Parathyroid adenoma (tissue), 2 donors: ENCODE results near the gene ATP2B2.

Experiments used
- H2AFZ ChIP-seq: fragments of 300-600 bp; sonication (generic); one replicate; pipeline ENCODE4 v1.7.0; 2017; ENCODE audit warnings: antibody characterized with exemption, mild to moderate bottlenecking
- H3K27ac ChIP-seq: fragments of 300-600 bp; sonication (generic); one replicate; pipeline ENCODE4 v1.7.0; 2017
- H3K27me3 ChIP-seq: fragments of 300-600 bp; sonication (generic); one replicate; pipeline ENCODE4 v1.7.0; 2017; ENCODE audit warnings: low read length; ENCODE audit not compliant: control insufficient read depth, insufficient read depth
- H3K36me3 ChIP-seq: fragments of 300-600 bp; sonication (generic); one replicate; pipeline ENCODE4 v1.7.0; 2017; ENCODE audit warnings: low read length; ENCODE audit not compliant: control insufficient read depth, insufficient read depth
- H3K4me1 ChIP-seq: fragments of 300-600 bp; sonication (generic); one replicate; pipeline ENCODE4 v1.7.0; 2017; ENCODE audit warnings: control low read depth
- H3K4me2 ChIP-seq: fragments of 300-600 bp; sonication (generic); one replicate; pipeline ENCODE4 v1.7.0; 2017; ENCODE audit warnings: low read length
- H3K4me3 ChIP-seq: fragments of 300-600 bp; sonication (generic); one replicate; pipeline ENCODE4 v1.7.0; 2017; ENCODE audit warnings: low read depth, low read length
- H3K79me2 ChIP-seq: fragments of 300-600 bp; sonication (generic); one replicate; pipeline ENCODE4 v1.7.0; 2017; ENCODE audit warnings: control low read depth
- H3K9ac ChIP-seq: fragments of 300-600 bp; sonication (generic); one replicate; pipeline ENCODE4 v1.7.0; 2017; ENCODE audit warnings: mild to moderate bottlenecking
- H3K9me3 ChIP-seq: fragments of 300-600 bp; sonication (generic); one replicate; pipeline ENCODE4 v1.7.0; 2017; ENCODE audit warnings: low read length; ENCODE audit not compliant: control insufficient read depth
- CTCF ChIP-seq: fragments of 300-600 bp; sonication (generic); IDR thresholded peaks from one replicate; pipeline ENCODE4 v1.7.0; 2017; ENCODE audit warnings: antibody characterized with exemption, mild to moderate bottlenecking
- donor health status: primary hyperparathyroidism.

ATP2B2 gene

DNA sequence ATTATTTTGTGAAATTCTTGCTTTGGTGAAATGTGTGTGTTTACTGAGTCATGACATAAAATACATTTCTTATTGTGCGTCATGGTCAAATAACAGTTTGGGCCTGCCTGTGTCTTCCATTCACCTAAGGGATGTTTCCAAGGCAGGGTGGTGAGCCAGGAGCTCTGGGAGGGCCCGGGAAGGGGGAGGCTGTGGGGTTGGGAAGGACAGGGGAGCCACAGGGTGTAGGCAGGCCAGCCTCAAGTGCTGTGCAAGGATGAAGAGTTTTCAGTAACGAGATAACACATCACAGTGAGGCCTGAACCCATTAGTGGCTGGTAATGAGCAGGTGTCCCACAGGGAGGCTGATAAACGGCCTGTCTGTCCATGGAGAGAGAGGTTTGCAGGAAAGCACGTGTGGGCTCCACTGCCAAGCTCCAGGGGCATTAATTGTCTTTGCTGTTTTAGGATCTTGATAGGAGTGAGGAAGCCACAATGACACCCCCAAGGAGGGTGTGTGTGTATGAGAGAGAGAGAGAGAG lies 148.9 kb downstream of the ATP2B2 start:
- H3K4me3 ChIP-seq: no peak overlapping the region
- H3K27me3 ChIP-seq: no peaks in the 10 kb centered on the region
- H3K9me3 ChIP-seq: no peaks in the 10 kb centered on the region
- no peaks in the 10 kb centered on the region for H3K36me3 ChIP-seq
- TF ChIP-seq CTCF: no peak
- no peak overlapping the region for H3K9ac ChIP-seq
- no peak overlapping the region for H3K4me2 ChIP-seq
- H3K27ac ChIP-seq: no peak overlapping the region
- no peaks in the 10 kb centered on the region for H3K79me2 ChIP-seq
- no peaks in the 10 kb centered on the region for H3K4me1 ChIP-seq
- no peak overlapping the region for H2AFZ ChIP-seq

DNA sequence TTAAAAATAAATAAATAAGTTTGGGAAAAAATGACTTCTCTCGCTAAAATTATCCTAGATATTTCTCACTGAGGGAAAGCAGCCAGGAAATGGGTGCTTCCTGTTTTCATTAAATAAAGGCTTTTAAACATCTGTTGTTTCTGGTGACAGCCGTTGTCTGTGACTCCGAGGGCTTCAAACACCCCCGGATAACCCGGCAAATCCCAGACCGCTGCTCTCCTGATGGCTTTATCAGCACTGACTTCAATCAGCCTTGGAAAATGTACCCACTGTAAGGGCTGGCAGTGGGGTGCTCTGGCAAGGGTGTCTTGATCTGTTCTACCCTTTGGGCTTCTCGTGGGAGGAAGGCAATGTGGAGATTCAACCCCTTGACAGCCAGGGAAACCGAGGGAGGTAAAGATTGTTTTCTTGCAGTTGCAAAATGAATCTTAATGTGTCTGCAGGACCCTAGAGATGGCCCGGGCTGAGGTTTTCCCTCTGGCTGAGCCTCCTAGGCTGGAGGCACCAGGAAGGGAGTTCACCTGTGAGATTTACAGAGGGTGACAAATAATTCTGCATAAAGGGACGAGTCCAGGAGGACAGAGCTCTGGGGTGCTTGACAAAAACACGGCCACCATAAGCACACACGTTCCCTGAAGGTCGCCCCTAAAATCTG lies 150.9 kb downstream of the ATP2B2 start:
- H3K79me2 ChIP-seq: no peaks in the 10 kb centered on the region
- no peaks in the 10 kb centered on the region for H3K36me3 ChIP-seq
- H2AFZ ChIP-seq: no peak overlapping the region
- H3K4me3 ChIP-seq: no peak overlapping the region
- H3K4me2 ChIP-seq: no peak overlapping the region
- H3K9me3 ChIP-seq: no peaks in the 10 kb centered on the region
- no peak overlapping the region for H3K9ac ChIP-seq
- H3K4me1 ChIP-seq: no peaks in the 10 kb centered on the region
- no peaks in the 10 kb centered on the region for H3K27me3 ChIP-seq
- no peak for TF ChIP-seq CTCF
- no peak overlapping the region for H3K27ac ChIP-seq

DNA sequence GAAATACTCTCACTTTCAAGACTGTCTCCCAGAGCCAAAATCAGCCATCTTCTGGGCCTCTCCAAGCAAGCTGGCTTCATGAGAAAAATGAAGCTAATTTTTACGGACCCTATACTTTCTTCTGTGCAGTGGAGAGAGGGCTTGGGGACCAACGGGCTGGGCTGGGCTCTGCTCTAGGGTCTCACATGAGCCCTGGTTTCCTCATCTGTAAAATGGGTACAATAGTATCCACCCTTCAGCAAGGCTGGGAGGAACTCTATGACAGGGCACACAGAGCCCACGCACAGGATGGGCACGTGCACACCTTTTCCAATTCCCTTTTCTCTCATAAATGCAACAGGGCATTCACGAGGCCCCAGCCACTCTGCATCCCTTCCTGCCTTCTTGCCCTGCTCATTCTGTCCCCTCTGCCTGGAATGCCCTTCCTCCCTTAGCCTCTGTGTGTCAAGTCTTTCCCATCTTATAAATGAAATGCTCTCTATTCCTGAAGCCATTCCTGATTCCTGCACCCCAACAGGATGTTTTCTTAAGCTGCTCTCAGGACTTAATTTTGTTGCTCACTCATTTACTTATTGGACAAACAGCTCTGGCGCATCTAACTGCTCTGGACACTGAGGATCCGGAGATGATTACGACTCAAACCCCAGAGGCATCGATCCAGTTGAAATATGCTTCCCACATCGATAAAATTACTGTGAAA lies 151.6 kb downstream of the ATP2B2 start:
- TF ChIP-seq CTCF: no peak
- H3K36me3 ChIP-seq: no peaks in the 10 kb centered on the region
- no peak overlapping the region for H3K9ac ChIP-seq
- H3K4me3 ChIP-seq: no peak overlapping the region
- H3K27ac ChIP-seq: no peak overlapping the region
- H3K9me3 ChIP-seq: no peaks in the 10 kb centered on the region
- no peaks in the 10 kb centered on the region for H3K79me2 ChIP-seq
- no peak overlapping the region for H3K4me2 ChIP-seq
- no peaks in the 10 kb centered on the region for H3K4me1 ChIP-seq
- no peak overlapping the region for H2AFZ ChIP-seq
- no peaks in the 10 kb centered on the region for H3K27me3 ChIP-seq

DNA sequence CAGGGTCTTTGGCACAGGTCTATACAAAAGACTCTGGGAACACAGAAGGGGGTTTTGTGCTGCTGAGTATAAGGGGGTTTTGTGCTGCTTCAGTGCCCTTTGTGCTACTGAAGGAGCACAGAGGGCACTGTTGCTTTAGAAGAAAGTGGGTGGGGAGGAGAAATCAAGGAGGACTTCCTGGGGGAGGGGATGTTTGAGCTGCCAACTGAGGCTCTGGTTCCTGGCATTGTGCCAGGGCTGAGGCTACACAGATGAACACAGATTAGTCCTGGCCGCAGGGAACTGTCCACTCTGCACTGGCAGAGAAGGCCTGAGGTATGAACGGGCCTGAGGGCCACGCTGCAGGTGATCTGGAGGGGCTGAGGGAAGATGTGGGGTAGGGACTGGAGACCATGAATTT lies 152.2 kb downstream of the ATP2B2 start:
- H3K36me3 ChIP-seq: no peaks in the 10 kb centered on the region

More for the DNA sequence above, 152.2 kb downstream of the ATP2B2 start:
- no peaks in the 10 kb centered on the region for H3K79me2 ChIP-seq
- H3K27me3 ChIP-seq: no peaks in the 10 kb centered on the region
- H3K4me3 ChIP-seq: no peak overlapping the region
- no peak overlapping the region for H3K27ac ChIP-seq
- H3K4me1 ChIP-seq: no peaks in the 10 kb centered on the region
- no peaks in the 10 kb centered on the region for H3K9me3 ChIP-seq
- H2AFZ ChIP-seq: no peak overlapping the region
- TF ChIP-seq CTCF: no peak
- H3K9ac ChIP-seq: no peak overlapping the region
- H3K4me2 ChIP-seq: no peak overlapping the region
